ENCODE measurements around the gene CDH13.

The CDH13 gene

DNA sequence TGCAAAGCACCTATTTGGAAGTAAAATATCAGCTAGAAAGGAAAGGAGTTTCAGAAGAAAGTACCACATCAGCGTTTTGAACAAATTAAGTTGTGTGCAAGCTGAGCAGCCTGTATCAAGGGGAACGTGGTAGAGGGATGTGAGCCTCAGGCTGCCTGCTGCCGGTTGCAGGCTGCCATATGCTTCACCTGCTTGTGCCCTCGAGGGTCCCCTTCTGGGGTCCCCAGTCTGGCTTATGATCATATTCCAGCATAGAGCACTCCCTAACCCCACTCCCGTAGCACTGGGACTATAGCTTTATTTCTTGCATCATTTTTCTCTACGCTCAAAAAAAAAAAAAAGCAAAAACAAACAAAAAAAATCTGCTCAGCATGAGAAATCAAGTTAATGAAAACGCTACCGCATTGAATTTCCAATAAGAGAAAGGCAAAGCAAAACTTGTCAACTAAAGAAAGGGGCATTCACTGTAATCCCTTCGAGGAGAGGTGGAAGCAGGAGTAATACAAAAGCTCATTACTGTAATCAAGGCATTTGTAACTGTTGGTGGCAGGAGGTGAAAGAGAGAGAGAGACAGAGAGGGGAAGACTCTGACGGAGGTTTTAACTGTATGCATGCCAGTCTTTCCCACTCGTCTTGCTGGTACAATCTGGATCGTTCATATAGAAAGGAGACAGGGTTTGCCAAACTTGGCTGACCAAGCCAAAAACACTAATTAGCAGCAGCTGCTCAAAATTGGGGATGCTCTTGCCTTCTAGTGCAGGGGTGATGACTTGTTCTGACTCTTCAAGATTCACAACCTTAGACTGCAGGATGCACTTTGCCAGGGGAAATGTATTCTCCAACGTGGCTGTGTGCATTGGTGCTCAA lies 922.8 kb downstream of the CDH13 start:
- no peak for DNase-seq

DNA sequence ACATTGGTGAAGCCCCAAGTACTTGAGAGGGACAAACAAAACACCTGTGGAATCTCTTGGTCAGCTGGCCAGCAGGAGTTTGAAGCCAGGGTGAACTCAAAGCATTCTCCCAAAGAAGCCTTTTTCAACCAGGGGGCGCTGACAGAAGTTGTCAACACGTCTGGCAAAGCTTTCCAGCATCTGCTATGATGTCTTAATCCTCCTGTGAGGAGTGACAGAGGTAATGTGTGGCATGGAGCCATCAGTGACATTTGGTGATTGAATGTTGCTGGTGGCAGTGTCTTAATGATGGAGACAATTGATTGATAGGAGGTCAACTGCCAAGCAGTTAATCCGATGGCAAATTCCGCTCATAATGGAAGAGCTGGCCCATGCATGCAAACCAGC lies 923.4 kb downstream of the CDH13 start:
- DNase-seq, result no peak

DNA sequence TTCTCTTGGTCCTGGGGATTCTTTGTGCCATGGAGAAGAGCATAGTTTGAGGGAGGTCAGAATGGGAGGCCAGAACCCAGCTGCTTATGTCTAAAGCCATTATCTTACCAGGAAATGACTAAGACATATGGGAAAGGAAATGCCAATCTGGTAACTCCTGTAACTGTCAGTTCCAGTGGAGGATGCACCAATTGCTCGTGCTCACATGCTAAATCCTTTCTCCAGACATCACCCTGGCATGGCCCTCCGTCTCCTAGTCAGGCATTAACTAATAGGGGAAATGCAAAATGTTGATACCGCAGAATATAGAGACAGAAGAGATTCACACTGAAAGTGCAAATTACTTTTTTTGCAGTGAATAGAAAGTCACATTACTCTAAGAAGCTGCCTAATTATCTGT lies 925.5 kb downstream of the CDH13 start:
- DNase-seq, result no peak

DNA sequence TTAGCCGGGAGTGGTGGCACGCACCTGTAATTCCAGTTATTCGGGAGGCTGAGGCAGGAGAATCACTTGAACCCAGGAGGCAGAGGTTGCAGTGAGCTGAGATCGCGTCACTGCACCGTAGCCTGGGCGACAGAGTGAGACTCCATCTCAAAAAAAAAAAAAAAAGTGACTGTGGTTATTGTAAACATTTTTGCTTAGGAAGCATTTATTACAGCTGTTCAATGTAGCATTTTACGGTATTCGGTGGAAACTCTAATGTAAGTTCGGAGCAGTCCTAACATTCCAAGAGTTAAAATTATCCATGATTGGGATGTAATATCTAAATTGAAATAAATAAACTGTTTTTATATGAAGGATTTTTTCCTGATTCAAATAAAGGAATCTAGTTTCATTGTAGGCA lies 926.2 kb downstream of the CDH13 start:
- DNase-seq, result no peak

DNA sequence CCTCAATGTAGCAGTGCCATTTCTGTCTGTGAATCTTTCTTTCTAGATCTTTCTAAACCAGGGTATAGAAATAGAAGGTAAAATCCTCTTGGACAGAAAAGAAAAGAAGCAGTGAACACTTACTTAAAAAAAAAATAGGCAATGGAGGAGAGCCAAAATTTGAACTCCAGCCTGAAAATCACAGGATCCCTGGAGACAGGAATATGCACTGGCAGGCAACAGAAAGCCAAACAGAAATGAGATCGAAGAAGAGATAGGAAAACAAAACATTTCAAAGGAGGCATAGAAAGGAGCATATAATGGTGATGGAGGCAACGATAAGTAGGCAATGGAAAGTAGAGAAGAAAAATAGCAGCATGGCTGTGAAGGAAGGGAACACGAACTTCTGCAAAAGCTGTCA lies 927.3 kb downstream of the CDH13 start:
- DNase-seq, result no peak

DNA sequence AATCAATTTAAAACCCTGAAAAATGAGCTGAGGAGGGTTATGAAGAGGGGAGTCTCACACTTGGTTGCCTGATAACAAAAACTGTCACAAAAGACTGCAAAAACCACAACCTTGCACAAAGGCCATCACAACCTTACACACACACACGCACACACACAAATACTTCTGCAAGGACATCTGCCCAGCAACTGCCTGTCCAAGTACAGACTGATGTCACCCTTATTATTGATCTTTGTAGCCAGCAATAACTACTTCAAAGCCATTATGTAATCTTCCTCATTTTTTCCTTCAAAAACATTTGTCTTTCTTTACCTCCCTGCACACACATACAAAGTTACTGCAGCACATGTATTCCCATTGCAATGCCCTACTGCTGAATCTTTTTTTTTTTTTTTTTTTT lies 927.8 kb downstream of the CDH13 start:
- no peak for DNase-seq

DNA sequence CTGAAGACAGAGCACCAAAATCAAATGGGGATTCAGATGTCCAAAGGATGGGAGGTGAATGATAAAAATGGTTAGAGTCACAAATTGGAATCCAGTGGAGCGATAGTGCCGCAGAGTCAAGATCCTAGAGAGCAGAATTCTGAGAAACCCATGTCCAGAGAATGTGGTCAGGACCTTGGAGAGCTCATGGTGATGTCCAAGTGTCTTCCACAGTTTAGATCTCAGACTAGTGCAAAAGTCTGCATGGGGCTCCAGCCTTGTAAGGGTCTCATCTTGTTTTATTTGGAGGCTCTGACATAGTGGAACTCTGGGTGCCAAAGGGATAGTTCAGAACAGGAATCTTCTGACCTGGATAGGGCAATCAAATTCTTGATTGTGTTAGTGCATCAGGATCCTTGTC lies 935.1 kb downstream of the CDH13 start:
- no peak for DNase-seq

DNA sequence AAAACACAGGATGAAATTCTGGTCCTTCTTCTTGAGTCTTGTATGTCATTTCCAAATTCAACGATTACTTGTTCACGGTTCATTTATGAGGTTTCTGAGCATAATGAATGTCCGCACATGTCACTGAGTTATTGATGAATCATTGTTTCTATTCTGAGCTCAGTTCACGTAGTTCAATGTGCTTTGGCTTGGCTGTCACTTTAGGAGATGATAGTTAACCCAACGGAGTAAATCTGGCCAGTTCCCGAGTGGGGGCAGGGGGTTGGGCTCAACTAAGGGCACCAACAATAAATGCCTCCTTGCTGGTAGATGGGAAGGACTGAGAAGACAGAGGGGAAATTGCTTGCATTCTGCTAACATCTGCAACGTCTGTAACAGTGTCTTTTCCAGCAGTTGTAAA lies 941.6 kb downstream of the CDH13 start:
- DNase-seq, result no peak

DNA sequence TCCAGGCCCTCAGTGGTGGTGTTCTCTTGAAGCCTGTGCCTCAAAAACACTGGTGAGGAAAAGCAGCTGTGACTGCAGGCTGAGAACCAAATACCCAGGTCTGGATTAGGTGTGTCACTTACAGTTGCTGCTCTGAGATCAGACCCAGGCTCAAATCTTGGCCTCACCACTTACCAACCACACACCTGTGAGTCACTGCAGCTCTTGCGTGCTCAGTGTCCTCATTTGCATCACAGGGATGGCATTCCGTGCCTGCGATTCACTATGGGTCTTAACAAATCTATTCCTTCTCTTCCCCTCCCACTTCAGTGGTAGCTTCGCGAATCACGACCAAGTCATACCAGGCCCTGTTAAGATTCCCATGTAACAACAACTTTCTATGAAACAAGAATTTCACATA lies 947.6 kb downstream of the CDH13 start:
- no peak for DNase-seq

DNA sequence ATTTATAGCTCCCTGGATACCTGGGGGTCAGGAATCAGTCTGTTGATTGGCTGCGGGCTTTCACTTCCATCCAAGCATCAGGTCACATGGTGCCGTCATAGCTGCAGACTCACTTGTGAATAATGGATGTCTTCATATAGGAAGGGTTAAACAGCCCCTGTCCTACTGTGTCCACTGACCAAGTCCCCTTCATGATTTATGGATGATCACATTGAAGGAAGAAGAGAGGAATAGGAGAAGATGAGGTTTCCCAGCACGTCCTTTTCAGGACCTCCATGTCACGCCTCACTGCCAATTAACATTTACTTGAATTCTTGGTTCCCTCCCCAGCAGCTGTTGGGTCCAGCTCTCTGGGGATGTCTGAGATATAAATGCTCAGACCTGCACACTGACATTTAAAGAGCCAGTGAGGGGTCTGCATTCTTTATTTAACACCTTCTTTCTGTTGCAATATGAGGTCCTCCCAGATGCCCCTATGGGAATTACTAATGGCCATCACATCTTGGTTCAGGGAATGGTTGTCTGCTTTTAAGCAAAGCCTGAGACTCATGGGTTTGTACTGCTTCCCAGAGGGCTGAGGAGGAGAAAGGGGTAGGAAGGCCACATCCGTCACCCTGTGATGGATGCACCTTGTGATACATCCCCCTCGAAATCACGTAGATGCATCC lies 950.4 kb downstream of the CDH13 start:
- no peak for DNase-seq

DNA sequence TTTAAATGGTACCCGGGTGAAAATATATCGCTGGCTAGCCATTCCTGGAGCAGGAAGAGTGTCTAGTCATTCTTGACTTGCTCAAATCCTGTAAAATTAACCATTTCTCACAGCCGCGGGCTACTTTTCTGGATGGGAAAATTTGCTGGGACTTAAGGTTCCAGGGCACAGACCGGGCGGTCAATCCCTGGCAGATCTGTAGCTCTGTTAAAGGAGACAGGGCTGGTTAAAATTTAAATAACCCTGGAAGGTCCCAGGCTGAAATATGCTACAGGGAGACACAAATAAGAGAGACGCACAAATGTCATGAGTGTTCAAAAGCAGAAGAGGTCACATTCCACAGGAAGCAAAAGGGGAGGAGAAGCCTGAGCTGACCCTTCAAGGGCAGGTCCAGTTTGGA lies 951.4 kb downstream of the CDH13 start:
- DNase-seq, result no peak

DNA sequence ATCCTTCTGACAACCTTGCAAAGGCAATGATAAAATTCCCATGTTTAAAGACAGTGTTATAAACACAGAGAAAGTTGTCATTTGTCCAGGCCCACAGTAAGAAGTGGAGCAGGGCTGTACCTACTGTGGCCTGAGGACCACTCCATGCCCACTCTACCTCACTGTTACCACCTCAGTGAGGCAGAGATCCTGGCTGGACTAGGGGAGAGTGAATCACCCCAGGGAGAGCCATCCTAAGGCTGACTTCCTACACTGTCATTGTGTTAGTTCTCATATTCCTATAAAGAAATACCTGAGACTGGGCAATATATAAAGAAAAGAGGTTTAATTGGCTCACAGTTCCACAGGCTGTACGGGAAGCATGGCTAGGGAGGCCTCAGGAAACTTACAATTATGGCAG lies 952.3 kb downstream of the CDH13 start:
- DNase-seq, result no peak

DNA sequence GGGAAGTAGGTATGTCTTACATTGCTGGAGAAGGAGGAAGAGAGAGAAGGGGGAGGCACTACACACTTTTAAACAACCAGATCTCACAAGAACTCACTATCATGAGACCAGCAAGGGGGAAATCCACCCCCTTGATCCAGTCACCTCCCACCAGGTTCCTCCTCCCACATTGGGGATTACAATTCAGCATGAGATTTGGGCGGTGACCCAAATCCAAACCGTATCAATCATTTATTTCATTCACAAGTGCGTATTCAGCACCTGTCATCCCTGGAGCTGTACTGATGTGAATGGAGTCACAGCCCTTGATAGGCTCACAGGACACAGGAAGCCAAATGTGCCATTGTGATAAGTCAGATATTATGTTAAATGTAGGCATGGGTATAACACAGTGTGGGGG lies 952.7 kb downstream of the CDH13 start:
- DNase-seq, result no peak

DNA sequence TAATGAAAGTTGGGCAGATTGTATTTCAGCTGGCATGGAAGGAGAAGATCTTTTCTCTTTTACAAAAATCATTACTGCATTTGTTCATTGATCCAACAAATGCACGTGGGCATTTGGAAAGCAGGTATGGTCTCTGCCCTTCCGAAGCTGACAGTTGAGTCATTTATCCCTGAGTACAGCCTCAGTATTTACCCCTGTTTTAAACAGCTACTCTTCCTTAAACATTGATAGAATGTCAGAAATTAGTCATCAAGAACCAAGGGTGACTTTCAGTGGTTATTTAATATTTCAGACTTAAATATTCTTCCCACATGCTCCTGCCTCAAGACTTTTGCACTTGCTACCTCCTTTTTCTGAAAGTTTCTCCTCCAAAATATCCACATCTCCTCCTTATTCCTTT lies 954.3 kb downstream of the CDH13 start:
- DNase-seq, result no peak

DNA sequence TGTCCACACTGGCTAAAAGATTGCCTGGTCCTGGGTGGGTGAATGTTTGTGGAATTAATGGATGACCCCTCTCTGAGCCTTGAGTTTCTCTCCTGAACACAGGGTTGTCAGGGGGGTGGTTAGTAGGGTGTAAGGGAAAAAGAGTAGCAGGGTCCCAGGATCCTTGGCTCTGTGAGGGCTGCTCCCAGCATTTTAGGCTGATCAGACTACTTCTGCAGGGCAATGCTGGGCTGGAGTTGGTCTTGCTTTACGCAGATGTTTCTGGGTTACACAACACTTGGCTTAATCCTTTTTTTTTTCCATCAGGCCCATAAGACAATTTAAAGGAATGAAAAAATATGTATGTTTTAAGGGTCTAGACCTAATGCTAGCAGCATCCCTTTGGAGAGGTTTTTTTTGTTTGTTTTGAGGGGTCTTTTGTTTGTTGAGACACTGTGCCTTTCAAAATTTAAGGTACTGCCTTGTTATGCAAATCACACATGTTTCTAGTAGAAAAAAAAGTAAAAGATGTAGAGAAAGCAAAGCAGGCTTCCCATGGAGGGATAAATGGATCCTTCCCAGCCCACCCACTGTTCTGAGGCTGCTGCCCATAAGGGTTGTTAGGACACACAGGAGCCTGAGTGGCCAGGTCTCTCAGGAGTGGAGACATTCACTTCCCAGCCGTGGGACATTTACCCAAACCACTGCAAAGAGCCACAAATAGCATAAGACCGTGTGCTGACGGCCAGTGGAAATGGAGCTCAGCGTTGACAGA lies 955.4 kb downstream of the CDH13 start:
- no peak for DNase-seq

DNA sequence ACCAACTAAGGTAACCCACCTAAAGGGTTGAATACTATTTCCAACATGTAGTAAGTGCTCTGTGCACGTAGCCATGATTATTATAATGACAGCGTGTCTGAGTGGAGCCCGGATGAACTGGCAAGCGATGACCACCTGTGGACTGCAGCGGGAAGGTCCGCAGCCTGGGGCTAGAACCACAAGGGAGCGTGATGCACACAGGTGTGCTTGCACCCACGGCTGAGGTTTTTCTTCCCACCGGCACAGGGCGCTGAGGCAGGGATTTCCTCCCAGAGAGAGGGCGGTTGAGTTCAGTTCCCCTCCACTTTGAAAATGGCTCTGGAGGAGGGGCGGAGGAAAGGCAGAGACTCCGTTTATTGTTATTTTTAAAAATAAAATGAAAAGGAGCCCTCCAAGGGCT lies 959.3 kb downstream of the CDH13 start:
- no peak for DNase-seq

DNA sequence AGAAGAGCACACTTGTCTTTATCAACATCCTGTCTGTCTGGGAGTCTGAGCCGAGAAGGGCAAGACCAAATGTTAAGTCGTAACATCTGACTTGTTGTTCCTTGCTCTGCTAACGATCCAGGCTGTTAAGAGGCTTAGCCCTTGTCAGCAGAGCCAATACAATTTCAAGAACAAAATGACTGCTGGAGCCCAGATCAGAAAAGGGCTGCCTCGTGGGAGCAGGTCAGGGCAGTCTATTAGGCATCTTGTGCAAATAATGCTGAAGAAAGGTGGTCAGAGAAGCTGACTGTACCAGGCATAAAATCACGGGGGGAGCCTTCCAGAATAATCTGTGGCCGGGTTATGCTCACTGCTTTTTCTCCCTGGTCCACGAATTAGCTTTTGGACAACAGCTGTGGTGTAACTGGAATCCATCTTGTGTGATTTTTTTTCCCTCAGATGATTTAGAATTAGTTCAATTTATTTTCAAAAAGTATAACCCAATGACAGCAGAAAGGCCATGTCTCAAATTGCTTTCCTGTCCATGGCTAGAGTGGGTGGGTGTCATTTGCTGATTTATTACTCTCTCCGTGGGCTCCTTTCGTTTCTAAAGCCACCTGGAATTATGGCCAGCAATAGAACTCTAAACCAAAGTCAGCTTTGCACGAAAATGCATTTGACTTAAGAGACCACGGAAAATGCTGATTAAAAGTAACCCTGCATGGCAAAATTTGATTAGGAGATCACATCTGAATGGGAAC lies 959.9 kb downstream of the CDH13 start:
- DNase-seq, result no peak

DNA sequence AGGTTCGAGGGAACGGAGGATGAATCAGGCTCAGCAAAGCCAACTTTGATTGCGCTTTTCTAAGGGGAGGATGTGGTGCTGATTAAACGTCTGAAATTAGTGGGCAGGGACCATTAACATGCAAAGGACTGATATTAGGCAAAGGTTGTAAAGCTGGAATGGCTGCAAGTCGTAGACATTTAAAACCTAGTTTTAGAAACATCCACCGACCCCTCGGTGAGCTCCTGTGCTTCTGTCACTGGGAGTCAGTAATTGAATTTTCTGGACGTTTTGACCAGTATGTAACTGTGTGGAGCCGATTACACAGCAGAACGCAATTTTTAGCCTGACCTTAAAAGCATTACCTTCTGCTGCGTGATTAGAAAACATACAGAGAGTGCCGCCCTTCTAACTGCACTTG lies 960.4 kb downstream of the CDH13 start:
- DNase-seq, result no peak

DNA sequence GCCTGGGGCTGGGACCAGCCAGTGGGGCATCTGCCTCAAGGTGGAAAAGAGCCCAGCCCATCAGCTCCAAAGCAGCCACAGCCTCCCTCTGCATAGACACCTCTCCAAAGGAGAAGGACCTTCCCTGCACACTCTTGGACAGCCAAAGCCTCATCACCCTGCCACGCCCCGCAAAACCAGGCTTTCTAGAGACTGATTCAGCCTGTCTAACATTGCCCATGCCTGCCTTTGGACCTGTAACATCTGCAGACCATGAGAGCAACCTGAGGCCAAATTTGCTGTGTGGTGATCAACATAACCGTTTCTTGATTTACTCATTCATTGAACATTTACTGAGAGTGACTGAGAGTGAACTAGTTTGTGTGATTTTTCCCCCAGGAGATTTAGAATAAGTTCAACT lies 961.3 kb downstream of the CDH13 start:
- DNase-seq, result no peak

DNA sequence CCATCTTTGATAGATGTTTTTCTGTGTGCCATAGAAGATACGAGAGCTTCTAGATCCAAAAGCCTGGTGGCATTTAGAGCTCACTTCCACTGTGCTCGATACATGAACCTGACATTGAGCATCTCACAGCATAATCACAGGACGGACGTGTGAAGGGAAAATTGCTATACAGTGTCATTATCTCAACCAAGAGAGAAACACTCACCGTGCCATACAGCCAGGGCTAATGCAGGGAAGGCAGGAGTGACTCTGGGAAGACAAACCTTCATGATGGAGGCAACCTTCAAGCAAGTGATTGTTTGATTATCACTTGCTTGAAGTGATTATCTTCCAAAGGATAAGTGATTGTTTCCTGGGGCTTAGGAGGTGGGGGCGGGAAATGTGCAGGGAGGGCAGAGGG lies 962.8 kb downstream of the CDH13 start:
- no peak for DNase-seq

DNA sequence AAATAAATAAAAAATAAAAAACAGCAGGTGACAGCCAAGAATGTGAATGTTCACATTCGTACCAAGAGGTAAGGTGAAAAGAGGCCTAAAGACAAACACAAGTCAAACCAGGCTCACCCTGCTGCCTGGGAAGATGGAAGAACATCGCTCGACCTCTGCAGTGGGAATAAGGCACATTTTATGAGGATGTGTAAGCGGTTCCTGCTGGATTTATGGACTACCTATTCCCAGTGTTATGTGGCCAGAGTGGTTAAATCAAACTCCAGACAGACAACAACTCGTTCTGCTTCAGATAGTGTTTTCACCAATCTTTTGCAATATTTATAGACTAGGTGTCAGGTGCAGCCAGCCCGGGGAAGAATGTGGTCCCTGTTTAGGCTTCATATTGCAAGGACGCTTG lies 966.0 kb downstream of the CDH13 start:
- DNase-seq, result no peak

DNA sequence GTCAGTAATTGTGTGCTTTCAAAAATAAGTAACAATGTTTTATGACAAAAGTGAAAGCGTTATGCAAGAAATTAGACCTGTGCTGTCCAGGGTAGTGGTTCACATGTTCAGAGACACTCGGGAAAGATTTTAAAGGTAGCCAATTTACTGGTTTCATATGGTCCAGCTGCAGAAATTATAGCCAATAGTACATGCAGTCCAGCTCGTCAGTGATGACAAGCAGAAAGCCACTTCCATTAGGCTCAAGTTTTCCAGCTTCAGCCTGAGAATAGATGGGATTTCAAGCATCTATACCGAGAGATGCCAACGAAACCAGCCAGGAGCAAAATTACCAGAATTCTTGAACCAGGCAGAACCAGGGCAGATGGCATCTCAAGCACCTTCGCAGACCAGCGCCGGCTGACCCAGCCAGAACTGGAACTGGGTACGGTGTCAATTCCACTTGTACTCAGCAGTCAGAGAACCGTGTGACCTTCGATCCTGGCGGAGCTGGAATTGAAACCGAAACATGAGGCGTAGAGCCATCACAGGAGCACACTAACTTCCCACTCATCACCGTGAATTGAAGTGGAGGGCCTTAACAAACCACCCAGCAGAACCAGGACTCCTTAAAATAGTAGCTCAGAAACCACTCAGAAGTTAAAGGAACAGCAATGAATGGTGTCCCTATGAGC lies 973.2 kb downstream of the CDH13 start:
- no peak for DNase-seq

All from CD4-positive, alpha-beta T cell treated with Interleukin-6 for 4 hours (primary cell).